B cell (primary cell): Measurements from ENCODE around the gene RUVBL1. TPM values are rescaled to one million over a fixed set of nuclear protein-coding genes. Genes with fewer than 3 reads are reported as not detected.

ENCODE experiments used
- ATAC-seq: fragments of 200-7000 bp; cut with Tn5 transposase; one replicate; pipeline ENCODE4 v1.10.0; 2021; ENCODE audit warnings: low read depth, mild to moderate bottlenecking, moderate number of reproducible peaks, moderate library complexity
- CTCF ChIA-PET: fragments of 350-600 bp; sonication (Branson Sonifier 250); formaldehyde crosslinking; loops from one replicate; lab custom pipeline; 2021; ENCODE audit warnings: antibody characterized with exemption, inconsistent platforms; lab: Charles Lee
- POLR2A ChIA-PET: fragments of 350-600 bp; sonication (Branson Sonifier 250); formaldehyde crosslinking; loops from one replicate; lab custom pipeline; 2021; ENCODE audit warnings: antibody characterized with exemption; lab: Charles Lee
- DNase-seq: peaks from one replicate; pipeline ENCODE4 v3.0.0; 2013
- H2AFZ ChIP-seq: 2 replicates; pipeline ENCODE4 v1.6.1; 2012; ENCODE audit warnings: mild to moderate bottlenecking, low read depth, low read length; ENCODE audit not compliant: insufficient read depth, poor library complexity, severe bottlenecking
- H3K27ac ChIP-seq, 2 donors: 1 replicate in 1 of 2; 2 replicates in 1 of 2; pipeline ENCODE4 v1.5.1; 2012 to 2013; ENCODE audit warnings: low read length in 2 of 2, mild to moderate bottlenecking in 2 of 2, moderate library complexity in 1 of 2
- H3K27me3 ChIP-seq, 4 experiments: fragments of 200-600 bp in 1 of 4; sonication (generic) in 1 of 4; replicated peaks in 1 of 4; 1 replicate in 2 of 4; 2 replicates in 2 of 4; pipeline versions ENCODE4 v1.6.1 to v1.7.0; 2013 to 2016; ENCODE audit warnings: low read length in 3 of 4, mild to moderate bottlenecking in 2 of 4, mixed read lengths in 1 of 4, moderate library complexity in 1 of 4; ENCODE audit not compliant: insufficient read depth in 4 of 4, control insufficient read depth in 3 of 4; ENCODE audit errors: control extremely low read depth in 1 of 4
- H3K36me3 ChIP-seq, 2 experiments: replicated peaks in 1 of 2; 1 replicate in 1 of 2; 2 replicates in 1 of 2; pipeline versions ENCODE4 v1.6.1 to v1.7.1; 2013; ENCODE audit warnings: low read length in 1 of 2; ENCODE audit not compliant: insufficient read depth in 2 of 2, control insufficient read depth in 1 of 2; ENCODE audit errors: control extremely low read depth in 1 of 2, extremely low read depth in 1 of 2
- H3K4me1 ChIP-seq, 2 donors: fragments of 200-600 bp in 1 of 2; sonication (generic) in 1 of 2; 1 replicate in 1 of 2; 2 replicates in 1 of 2; pipeline versions ENCODE4 v1.5.1 to v1.6.1; 2013 to 2017; ENCODE audit warnings: low read length in 2 of 2; ENCODE audit not compliant: control insufficient read depth in 2 of 2, insufficient read depth in 2 of 2
- H3K4me2 ChIP-seq: replicated peaks from 2 replicates; pipeline ENCODE3; 2012; ENCODE audit warnings: mild to moderate bottlenecking, low read depth, low read length; ENCODE audit not compliant: poor library complexity, severe bottlenecking
- H3K4me3 ChIP-seq, 5 experiments: fragments of 200-600 bp in 1 of 5; sonication (generic) in 1 of 5; 1 replicate in 3 of 5; 2 replicates in 2 of 5; pipeline versions ENCODE4 v1.5.1 to v1.7.0; 2011 to 2016; ENCODE audit warnings: low read length in 4 of 5, mild to moderate bottlenecking in 4 of 5, low read depth in 2 of 5, control low read depth in 1 of 5, moderate library complexity in 1 of 5; ENCODE audit not compliant: insufficient read depth in 1 of 5; ENCODE audit errors: control extremely low read depth in 1 of 5, extremely low read depth in 1 of 5
- H3K79me2 ChIP-seq: fragments of 200-600 bp; sonication (generic); one replicate; pipeline ENCODE4 v1.6.0; 2016; ENCODE audit warnings: low read length; ENCODE audit not compliant: control insufficient read depth, insufficient read depth
- H3K9ac ChIP-seq: fragments of 200-600 bp; sonication (generic); 2 replicates; pipeline ENCODE4 v1.6.1; 2017; ENCODE audit warnings: mild to moderate bottlenecking, low read length, moderate library complexity
- H3K9me3 ChIP-seq, 3 donors: one replicate each; pipeline versions ENCODE4 v1.6.1 to v1.7.1; 2013; ENCODE audit warnings: low read length in 2 of 3; ENCODE audit not compliant: control insufficient read depth in 2 of 3, insufficient read depth in 1 of 3; ENCODE audit errors: control extremely low read depth in 1 of 3
- H4K20me1 ChIP-seq: 2 replicates; pipeline ENCODE4 v1.6.0; 2012; ENCODE audit warnings: mild to moderate bottlenecking, low read length; ENCODE audit not compliant: insufficient read depth, control insufficient read depth, poor library complexity, severe bottlenecking
- H3K27ac Mint-ChIP-seq: one replicate; pipeline ENCODE4 v1.8.0; 2021; ENCODE audit warnings: mixed read lengths
- H3K27me3 Mint-ChIP-seq: one replicate; pipeline ENCODE4 v1.8.0; 2021; ENCODE audit warnings: mixed read lengths
- H3K4me1 Mint-ChIP-seq: one replicate; pipeline ENCODE4 v1.8.0; 2021; ENCODE audit warnings: mixed read lengths
- H3K4me3 Mint-ChIP-seq: one replicate; pipeline ENCODE4 v1.8.0; 2021; ENCODE audit warnings: mixed read lengths
- H3K9me3 Mint-ChIP-seq: one replicate; pipeline ENCODE4 v1.8.0; 2022; ENCODE audit warnings: mixed read lengths; ENCODE audit not compliant: insufficient read depth
- EZH2 ChIP-seq: IDR thresholded peaks from 2 replicates; pipeline ENCODE4 v1.6.1; 2012; ENCODE audit warnings: borderline replicate concordance, low read depth, mild to moderate bottlenecking, moderate library complexity, low read length; ENCODE audit not compliant: insufficient read depth, poor library complexity, severe bottlenecking
- WGBS: methylation state at CpG from one replicate; pipeline ENCODE4 v1.1.5; 2013; ENCODE audit warnings: missing lambda C conversion rate; ENCODE audit not compliant: insufficient coverage; 5-methylcytosine and 5-hydroxymethylcytosine counted together
- intact Hi-C: fragments of 100-400 bp; cut with micrococcal nuclease; formaldehyde crosslinking; loops from one replicate; pipeline ENCODE4 v1.10.0; 2022
- polyA plus RNA-seq: library from polyadenylated mRNA; depleted of rRNA; stranded (reverse); fragments of >200 nt; gene quantifications from 2 replicates; pipeline ENCODE4 v1.2.3, GENCODE V29; 2012
- total RNA-seq, 2 donors: library from RNA; stranded (reverse); fragments of 120-200 nt in 1 of 2; gene quantifications; 1 replicate in 1 of 2; 2 replicates in 1 of 2; pipeline versions ENCODE4 v1.2.3 to v1.2.4, GENCODE V29; 2013 to 2022
- TF ChIP-seq, protein P1 (sequence below): fragments of 200-600 bp; IDR thresholded peaks from one replicate; pipeline ENCODE4 v1.8.0; 2022; ENCODE audit warnings: antibody characterized with exemption, mild to moderate bottlenecking

RUVBL1 gene
- total and polyA plus RNA-seq, 2 donors (not counting 1 experiment from before 2014, with no cell fraction given): 20.4 to 20.5 TPM

DNA sequence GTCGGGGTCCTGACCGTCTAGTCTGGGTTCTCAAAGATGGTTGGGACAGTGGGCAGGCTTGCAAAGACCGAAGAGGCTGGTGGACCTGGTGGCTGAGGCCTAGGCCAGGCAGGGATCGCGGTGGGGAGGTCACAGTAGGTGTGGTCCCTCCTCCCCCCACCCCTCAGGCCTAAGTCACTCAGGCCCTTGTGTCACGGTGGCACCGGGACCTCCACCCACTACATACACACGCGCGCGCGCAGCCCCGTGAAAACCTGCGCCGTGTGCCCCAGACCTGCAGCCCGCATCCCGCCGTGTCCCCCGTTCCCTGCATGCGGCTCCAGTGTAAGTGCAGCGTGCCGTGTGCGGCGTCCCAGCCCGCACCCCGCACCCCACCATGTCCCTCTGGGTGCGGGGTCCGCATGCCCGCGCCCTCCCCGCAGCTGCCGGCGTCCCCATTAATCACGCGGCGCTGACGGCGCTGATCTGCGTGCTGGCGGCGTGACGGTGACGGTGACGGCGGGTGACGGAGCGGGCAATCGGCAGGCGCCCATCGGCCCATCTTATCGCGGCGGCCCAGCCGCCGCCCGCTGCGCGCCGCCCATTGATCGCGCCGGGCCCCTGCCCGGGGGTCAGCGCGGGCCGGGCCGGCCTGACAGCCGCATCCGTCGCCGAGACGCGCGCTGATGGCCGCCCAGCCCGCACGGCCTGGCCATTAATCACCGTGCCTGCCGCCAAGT lies 47.0 kb downstream of the RUVBL1 start:
- Histone ChIP-seq H3K27me3 (peaks cover 0 to 8% (median 1%) of the 10 kb centered on the region in 4 experiments), H3K9me3 (peaks cover 0 to 3% (median 0%) of the 10 kb centered on the region in 3 donors), H2AFZ (peak overlapping the region; percentile 69), H3K4me2 (peak overlapping the region; percentile 97), H4K20me1 (peaks cover 7% of the 10 kb centered on the region), H3K4me1 (peaks cover 17 to 26% of the 10 kb centered on the region in 2 donors), H3K36me3 (peaks cover 0 to 15% of the 10 kb centered on the region in 2 experiments), H3K4me3 (peak overlapping the region; percentile 38 to 65 (median 60)), H3K9ac (peak overlapping the region; percentile 72), H3K79me2 (no peaks in the 10 kb centered on the region), H3K27ac (no peak overlapping the region)
- ATAC-seq: peak; percentile 35
- TF ChIP-seq, protein P1, sequence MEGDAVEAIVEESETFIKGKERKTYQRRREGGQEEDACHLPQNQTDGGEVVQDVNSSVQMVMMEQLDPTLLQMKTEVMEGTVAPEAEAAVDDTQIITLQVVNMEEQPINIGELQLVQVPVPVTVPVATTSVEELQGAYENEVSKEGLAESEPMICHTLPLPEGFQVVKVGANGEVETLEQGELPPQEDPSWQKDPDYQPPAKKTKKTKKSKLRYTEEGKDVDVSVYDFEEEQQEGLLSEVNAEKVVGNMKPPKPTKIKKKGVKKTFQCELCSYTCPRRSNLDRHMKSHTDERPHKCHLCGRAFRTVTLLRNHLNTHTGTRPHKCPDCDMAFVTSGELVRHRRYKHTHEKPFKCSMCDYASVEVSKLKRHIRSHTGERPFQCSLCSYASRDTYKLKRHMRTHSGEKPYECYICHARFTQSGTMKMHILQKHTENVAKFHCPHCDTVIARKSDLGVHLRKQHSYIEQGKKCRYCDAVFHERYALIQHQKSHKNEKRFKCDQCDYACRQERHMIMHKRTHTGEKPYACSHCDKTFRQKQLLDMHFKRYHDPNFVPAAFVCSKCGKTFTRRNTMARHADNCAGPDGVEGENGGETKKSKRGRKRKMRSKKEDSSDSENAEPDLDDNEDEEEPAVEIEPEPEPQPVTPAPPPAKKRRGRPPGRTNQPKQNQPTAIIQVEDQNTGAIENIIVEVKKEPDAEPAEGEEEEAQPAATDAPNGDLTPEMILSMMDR: no peak
- TF ChIP-seq EZH2: no peak
- 2% methylated on average over 76 of the region's 79 CpGs for WGBS
- intact Hi-C loops: loop anchor here (1.0 to 2.0 kb wide), 2 partner anchors 57 to 76 kb away; partner anchors contain the start of gene EEFSEC
- ChIA-PET POLR2A (interaction anchor here (0.7 kb wide), 1 partner anchor 47 kb away, joined by 3 read pairs; the partner anchor contains the start of gene RUVBL1), CTCF (interaction anchor here (0.6 to 1.7 kb wide), 12 partner anchors 8 to 718 kb away, joined by 3 to 12 read pairs (median 3); no protein-coding TSS in a partner anchor)
- peak overlapping the region; percentile 85 for H3K4me3 Mint-ChIP-seq
- no peak overlapping the region for H3K27ac Mint-ChIP-seq
- no peaks in the 10 kb centered on the region for H3K9me3 Mint-ChIP-seq
- H3K4me1 Mint-ChIP-seq: peaks cover 17% of the 10 kb centered on the region
- peak; percentile 75 for DNase-seq
- H3K27me3 Mint-ChIP-seq: no peaks in the 10 kb centered on the region
